ENCODE results near the gene GARIN5A.
"Not testable (repeated sequence)": the region's sequence is repeated elsewhere in the genome, so short reads cannot be mapped to it uniquely, and the experiment has no call there.

GARIN5A gene

DNA sequence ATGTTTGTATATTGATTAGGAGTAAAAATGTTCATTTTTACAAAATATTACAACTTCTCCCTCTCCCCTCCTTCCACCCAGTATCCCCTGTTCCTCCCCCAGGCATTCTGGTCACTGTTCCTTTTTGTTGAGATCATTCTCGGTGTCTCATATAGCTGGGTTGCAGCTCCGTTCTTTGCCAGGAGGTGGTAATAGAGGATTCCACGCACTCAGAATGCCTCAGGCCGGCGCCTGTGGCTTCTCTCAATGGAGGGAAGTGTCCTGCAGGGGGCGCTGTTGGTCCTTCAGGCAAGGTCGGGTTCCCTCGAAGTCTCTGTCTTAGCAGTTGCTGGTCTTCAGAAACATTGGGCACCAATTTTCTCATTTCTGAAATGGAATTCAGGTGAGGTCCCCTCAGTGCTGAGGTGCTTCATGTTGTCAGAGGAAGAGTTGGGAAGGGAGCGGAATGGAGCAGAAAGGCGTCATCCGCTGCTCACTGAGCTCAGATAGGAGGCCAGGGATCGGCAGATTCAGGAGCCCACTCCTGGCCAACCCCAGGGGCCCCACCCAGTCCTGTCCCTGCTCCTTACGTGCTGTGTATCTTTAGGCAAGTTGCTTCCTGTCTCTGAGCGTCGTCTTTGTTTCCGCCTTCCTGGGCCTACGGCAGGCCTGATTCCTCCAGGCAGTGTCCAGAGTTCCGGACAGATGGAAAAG, 10.3 kb upstream of the GARIN5A start:
- DNase-seq = no peak

DNA sequence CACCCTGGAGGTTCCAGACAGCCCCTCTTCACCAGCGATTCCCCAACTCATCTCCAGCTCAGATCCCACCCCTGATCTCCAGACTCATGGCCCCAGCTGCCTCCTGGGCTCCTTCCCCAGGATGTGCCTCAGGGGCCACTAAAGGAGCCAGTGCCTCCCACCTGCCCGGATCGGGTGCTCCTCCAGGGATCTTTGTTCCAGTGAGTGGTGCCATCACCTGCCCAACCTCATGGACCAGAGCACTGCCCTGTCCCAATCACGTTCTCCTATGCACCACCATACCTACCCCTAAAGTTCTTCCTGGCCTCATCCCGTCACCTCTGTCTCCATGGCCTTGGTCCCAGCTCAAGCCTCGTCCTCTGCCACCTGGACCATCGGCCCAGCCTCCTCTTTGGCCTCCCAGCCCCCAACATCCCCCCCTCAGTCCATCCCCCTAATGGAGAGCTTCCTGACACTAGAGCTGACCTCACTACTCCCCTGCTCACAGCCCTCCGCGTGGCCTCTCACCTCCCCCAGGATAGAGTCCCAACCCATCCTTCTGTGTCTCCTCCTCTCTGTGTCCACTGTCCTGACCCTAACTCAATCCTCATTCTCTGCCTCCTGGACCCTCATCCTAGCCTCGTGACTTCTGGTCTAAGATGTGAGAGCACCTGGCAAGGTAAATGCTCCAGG, 8.8 kb upstream of the GARIN5A start:
- no peak for DNase-seq

DNA sequence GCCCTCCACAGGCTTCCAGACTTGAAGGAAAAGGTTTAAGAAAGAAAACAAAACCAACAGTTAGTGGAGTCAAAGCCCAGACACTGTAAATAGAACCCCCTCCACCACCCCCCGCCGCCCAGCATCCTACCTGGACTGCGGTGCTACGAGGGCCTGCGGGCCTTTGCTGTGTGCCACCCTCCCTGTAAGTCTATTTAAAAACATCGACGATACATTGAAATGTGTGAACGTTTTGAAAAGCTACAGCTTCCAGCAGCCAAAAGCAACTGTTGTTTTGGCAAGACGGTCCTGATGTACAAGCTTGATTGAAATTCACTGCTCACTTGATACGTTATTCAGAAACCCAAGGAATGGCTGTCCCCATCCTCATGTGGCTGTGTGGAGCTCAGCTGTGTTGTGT, 6.3 kb upstream of the GARIN5A start:
- DNase-seq = no peak

DNA sequence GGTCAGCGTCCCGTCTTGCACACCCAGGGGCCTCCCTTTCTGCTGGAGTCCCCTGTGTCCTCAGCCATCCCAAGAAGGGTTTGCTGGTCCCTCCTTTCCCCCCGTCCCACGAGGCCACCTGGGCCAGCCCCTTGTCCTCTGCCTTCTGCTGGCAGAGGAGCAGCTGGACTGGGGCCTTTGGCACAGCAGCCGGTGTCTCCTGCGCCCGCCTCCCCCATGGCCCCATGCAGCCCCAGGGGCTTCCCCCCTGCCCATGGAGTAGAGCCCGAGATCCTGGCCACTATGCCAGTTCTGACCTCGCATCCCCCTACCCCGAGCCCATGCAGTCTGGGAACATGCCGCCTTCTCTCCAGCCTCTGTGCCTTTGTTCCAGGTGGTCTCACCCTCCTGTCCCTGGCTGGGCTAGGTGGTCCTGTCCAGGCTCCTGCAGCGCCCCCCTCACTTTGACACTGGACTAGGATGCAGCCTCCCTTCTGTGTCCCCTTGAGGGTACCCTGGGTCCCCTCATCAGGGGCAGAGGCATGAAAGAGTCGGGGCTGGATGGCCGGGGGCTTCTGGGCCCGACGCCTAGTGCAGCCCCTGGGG, 5.7 kb upstream of the GARIN5A start:
- DNase-seq = no peak

DNA sequence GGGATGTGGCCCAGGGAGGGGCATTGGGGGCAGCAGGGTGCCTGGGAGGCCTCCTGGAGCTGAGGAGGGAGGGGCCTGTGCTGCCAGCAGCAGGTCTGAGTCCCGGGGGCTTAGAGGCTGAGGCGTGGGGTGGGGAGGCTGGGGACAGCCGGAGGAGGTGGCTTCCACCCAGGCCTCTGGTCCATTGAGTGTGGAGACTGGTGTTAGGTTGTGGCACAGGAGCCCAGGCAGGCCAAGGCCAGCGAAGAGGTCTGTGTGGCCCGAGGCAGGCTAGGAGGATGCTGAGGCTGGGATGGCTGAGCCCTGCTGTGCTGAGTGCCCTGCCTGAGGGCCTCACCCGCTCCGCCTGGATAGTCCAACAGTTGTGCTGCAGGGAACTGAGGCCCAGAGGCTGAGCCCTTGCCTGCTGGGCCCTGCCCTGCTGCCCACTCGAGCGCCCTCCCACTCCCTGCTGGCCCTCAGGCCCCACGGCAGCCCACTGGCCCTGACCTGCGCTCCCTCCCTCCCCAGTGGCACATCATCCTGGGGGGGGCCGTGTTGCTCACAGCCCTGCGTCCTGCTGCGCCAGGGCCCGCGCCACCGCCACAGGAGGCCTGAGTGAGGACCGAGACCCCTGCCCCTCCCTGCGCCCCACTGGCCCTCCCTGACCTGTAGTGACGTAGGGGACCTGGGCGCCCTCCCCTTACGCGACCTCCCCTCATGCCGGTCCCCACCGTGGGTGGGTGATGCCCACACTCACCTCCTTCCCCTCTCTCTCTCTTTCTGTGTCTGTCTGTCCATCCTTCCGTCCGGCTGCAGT, 4.9 kb upstream of the GARIN5A start:
- no peak for DNase-seq

DNA sequence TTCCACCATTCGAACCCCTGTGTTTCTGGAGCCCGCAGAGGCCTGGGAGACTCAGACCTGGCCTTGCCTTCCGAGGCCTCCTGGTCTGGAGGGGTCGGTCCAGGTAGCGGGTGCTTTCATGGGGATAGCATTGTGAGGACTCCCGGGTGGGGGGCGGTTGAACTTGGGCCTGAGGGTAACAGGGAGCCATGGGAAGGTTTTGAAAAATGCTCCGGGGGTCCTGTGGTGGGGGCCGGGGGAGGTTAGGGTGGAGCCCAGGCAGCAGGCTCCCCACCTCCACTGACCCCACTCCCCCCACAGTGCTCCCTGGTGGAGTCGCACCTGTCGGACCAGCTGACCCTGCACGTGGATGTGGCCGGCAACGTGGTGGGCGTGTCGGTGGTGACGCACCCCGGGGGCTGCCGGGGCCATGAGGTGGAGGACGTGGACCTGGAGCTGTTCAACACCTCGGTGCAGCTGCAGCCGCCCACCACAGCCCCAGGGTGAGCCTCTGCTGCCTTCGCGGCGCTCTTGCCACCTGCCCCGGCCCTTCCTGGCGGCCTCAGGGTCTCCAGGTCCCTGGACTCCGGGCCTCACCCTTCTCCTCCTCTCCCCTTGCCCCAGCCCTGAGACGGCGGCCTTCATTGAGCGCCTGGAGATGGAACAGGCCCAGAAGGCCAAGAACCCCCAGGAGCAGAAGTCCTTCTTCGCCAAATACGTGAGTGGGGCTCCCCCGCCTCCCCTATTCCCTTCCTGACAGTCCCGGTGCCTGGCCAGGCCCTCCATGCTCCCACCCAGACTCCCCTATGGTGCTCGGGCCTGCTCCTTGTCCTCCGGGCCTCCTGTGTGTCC, 3.8 kb upstream of the GARIN5A start:
- DNase-seq = no peak

DNA sequence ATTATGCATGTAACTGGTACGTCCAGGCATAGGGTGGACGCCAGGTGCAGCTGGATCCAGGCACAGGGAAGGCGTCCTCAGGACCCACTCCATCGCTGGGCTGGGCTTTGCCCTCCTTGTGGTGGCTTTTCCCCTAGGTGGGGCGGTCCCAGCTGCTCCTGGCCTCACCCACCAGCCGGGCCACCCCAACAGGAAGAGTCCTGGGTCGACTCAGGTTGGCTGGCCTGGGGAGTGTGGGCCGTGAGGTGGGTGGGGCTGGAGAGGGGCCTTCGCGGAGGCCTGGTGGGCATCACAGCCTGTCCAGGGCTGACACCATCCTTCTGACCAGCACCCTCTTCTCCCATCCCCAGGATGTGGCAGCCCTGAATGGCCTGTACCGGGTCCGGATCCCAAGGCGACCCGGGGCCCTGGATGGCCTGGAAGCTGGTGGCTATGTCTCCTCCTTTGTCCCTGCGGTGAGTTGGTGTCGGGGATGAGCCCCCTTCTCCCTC, 3.2 kb upstream of the GARIN5A start:
- DNase-seq = no peak

DNA sequence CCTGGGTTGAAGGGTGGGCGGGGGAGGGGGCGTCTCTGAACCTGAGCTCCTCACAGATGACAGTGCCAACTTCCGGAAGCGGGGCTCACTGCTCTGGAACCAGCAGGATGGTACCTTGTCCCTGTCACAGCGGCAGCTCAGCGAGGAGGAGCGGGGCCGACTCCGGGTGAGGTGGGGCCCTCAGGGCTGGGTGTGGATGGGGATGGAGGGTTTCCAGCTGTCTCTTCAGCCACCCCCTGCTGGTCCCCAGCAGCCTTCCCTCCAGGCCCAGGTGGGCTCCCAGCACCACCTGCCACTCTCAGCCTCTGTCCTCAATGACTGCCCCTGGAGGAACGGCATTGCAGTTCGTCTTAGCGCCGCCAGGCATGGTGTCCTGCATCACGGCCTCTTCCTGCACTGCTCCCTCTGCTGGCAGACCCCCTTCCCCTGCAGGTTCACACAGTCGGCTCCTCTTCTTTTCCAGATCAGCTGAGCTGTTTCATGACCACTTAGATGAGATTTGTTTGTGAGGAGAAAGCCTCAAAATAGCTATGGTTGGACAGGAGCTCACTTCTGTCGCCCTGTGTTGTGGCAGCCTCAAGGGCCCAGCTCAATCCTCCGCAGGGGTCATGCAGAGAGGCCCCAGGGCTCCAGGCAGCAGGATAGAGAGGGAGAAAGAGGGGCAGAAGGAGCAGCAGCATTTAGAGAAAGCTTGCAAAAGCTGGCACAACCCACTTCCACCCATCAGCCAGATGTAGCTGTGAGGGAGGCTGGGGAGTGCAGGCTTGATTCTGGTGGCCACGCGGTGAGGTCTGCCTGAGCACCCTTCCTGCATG, 2.5 kb upstream of the GARIN5A start:
- no peak for DNase-seq

DNA sequence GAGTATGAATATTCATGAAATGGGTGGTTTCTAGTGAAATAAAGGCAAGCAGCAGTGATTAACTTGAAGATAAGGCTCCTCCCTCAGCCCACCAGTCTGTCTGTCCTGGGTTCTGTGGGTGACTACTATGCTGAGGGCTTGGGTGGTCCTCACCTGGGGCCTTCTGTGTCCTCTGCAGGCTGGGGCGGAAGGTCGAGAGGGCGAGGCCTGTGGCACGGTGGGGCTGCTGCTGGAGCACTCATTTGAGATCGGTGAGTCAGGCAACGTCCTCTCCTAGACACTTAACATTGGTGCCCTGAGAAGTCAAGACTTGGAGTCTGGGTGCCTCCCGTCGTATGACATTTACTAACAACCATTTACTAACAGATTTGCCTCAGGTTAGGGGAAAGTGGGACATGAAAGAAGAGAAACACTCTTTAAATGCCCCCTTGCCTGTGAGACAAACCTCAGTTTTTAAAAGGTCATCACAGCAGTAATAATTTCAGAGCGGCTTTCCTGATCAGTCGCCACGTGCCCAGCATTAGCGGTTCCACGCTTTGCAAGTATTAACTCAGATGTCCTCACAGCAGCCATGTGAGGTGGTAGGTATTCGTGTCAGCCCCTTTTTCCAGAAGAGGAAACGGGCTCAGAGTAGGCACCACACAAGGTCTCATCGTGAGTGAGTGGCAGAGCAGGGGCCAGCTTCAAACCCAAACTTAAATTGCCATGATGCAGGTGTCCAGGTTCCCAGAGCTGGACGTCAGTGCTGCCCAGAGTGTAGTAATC, 1.3 kb upstream of the GARIN5A start:
- DNase-seq = no peak

DNA sequence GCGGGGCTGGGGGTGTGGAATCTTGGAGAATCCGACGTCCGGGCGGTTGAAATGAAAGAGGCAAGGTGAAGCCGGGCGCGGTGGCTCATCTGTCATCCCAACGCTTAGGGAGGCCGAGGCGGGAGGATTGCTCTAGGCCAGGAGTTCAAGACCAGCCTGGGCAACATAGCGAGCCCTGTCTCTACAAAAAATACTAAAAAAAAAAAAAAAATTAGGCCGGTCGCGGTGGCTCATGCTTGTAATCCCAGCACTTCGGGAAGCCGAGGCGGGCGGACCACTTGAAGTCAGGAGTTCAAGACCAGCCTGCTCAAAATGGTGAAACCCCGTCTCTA, 225 bp upstream of the GARIN5A start:
- no peak for DNase-seq

DNA sequence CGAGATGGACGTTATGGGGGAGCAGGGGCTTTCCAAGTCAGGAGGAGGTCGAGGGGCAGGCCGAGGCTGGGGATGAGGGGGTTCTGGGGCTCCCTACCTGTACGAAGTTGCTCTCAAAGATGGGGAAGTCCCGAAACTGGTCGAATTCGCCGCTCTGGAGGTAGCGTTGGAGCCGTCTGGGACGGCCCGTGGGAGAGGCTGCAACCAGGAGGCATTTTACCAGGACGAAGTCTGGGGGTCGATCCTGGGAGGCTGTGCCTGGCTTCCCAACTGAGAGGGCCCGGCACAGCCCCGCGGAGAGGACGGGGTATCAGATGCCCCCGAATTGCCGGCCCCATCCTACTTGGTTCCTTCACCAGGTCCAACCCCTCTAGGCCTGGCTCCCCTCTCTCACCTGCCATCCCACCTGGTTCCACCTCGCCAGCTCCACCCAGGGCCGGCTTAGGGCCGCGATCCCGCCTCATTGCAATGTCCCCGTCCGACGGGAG, 868 bp downstream of the GARIN5A start:
- no peak for DNase-seq

DNA sequence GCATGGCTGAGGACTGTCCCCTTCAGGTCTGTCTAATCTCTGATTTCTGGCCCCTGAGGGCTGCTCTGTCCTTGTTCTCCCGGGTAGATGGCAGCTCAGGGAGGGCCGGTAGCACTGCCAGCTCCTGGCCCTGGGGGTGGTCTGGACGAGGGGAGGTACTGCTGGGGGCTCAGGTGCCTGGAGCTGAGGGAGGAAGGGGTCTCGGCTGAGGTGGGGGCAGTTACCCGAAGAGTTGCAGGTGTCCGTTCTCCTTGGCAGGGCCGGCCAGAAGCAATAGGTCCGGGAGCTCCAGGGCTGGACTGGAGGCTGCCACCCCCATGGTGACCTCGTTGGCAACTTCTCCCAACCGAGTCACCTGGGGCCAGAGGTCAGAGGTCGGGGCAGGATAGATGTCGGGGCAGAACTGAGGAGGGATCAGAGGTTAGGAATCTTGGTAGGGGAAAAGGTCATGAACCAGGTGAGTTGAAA, 1.5 kb downstream of the GARIN5A start:
- no peak for DNase-seq

DNA sequence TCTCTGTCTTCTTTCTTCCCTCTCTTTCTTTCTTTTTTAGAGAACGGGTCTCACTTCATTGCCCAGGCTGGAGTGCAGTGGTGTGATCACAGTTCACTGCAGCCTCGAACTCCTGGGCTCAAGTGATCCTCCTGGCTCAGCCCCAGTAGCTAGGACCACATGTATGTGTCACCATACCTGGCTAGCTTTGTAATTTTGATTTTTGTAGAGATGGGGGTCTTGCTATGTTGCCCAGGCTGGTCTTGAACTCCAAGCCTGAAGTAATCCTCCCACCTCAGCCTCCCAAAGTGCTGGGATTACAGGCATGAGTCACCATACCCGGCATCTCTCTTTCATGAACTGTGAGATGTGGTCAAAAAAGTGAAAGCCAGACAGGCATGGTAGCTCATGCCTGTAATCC, 3.3 kb downstream of the GARIN5A start:
- not testable (repeated sequence) for DNase-seq

DNA sequence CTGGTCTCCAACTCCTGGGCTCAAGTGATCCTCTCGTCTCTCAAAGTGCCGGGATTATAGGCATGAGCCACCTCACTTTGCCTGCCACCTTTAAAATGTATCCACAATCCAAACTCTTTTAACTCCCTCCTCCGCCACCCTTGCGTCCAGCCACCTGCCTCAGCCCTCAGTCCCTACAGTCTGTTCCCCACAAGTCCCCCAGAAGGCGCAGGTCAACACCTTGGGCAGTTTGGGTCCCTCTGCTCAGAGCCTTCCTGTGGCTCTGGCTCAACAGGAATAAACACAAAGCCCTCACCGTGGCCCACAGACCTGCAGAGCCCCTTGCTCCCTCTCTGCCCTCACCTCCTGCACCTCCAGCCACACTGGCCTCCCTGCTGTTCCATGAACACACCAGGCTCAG, 7.8 kb downstream of the GARIN5A start:
- DNase-seq = no peak

DNA sequence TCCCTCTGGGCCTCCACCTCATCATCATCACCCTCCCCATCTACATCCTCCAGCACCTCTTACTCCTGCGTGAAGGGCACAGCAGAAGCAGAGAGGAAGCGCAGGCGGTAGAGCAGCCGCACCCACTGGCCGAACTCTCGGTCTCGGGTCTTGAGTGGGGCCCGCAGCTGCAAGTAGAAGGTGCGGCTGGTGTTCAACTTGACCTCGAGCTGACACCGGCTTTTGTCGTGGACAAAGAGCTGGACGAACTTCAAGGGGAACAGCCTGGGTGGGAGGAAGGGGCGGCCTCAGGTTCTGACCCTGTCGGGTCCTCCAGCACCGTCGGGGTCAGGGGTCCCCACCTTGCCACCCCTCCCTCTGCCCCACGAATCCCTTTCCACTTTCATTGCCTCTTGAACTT, 9.1 kb downstream of the GARIN5A start:
- DNase-seq = no peak

DNA sequence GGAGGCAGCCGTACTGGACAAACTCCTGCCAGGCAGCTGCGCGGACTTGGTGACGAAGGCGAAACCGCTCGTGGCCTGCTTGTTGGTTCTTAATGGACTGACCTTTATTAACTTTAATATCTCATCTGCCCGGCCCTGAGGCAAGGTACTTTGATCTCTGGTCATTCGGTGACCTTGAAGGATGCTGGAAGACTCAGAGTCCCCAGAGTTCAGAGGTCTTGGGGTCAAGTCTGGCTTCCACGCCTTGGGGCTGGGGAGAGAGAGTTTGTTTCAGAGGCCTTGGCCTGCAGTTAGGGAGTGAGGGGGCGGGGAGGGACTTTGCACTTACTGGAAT, 10.0 kb downstream of the GARIN5A start:
- DNase-seq = no peak

DNA sequence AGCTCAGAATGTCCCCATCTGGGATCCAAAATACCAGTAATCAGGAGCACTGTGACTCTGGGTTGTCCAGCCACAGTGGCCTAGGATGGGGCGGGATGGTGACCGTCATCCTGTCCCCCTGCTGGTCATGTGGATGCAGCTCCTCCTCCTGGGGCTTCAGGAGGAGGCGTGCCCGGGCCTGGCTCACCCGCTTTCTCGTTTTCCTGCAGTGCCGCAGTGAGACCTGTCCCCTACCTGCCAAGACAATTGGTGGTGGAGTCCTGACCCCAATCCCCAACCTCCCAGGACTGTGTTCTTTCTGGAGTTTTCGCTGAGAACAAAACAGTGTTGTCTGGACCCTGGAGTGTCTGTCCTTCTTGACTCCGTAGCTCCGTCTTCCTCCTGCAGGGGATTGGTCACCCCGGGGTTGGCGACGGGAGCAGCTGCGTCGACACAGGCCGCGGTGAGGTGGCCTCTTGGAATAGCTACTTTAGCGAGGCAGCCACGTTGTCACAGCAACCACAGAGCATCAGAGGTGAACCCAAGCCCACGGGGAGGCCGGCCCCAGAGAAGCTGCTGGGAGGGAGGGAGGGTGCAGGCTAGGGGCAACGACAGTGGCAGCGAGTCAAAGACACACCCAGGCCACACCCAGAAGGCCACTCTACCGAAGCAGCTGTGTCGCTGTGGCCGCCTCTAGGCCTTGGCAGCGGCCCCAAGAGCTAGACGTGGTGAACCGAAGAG, 10.5 kb downstream of the GARIN5A start:
- DNase-seq = peak; percentile 78

DNA sequence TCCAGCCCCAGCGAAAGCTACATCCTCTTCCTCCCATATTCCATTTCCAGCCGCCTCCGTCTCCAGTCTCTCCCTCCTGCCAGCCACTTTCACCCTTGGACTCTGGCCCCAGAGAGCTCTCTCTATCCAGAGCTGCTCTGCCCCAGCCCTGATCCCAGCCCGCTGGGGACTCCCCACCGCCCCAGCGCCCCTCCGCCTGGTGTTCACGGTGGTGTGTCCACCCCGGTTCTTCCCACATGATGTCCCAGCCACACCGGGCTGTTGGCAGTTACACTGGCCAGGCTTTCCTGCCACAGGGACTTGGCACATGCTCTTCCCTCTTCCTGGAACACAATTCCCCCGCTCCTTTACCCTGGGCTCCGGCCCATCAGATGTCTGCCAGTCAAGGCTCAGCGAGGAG, 11.6 kb downstream of the GARIN5A start:
- DNase-seq = no peak

DNA sequence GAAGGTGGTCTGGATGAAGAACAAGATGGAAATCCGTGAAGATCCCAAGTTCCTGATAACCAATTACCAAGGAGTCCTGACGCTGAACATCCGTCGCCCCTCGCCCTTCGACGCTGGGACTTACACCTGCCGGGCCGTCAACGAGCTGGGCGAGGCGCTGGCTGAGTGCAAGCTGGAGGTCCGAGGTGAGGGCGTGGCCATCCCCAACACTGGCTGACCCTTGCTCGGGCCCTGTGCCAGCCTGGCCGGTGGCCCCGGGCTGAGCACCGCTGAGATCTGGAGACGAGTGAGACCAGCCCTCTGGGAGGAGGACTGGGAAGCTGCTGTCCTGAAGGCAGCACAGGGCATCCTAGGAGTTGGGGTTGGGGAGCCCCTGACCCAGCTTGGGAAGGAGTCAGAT, 12.3 kb downstream of the GARIN5A start:
- no peak for DNase-seq

DNA sequence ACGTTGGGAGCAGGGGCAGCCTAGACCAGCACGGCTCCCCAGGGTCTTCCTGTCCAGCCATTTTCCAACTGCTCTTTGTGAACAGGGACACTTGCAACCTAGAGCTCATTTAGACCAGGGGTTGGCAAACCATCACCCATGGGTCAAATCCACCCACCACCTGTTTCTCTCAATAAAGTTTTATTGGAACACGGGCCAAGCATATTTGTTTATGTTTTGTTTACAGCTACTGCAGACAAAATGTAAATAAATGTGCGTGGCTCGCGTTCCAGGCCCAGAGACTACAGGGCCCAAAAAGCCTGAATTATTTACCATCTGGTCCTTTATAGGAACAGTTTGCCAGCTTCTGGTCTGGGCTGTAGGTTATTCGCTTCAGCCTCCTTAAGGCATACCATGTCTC, 13.7 kb downstream of the GARIN5A start:
- DNase-seq = no peak

Measured in NCI-H774 (cell line).